Heart right ventricle (tissue), 16 donors: ENCODE data around the gene ZBTB12. TPM values are rescaled to one million over a fixed set of nuclear protein-coding genes. Genes with fewer than 3 reads are reported as not detected.
"Not testable (repeated sequence)": the region's sequence is repeated elsewhere in the genome, so short reads cannot be mapped to it uniquely, and the experiment has no call there.

Experiments
- ATAC-seq, 8 donors: fragments of 200-7000 bp; cut with Tn5 transposase; one replicate each; pipeline ENCODE4 v1.9.1; 2020; ENCODE audit warnings: mild to moderate bottlenecking in 8 of 8, moderate library complexity in 8 of 8, moderate number of reproducible peaks in 1 of 8
- DNase-seq, 2 donors: peaks; one replicate each; pipeline ENCODE4 v3.0.0-alpha.2; 2020
- H3K27ac ChIP-seq, 10 donors: fragments of 200-600 bp; sonication (generic) in 2 of 10; one replicate each; pipeline versions ENCODE4 v1.5.0 to v1.8.0; 2020 to 2022; ENCODE audit warnings: mild to moderate bottlenecking in 3 of 10
- H3K27me3 ChIP-seq, 7 donors: fragments of 200-600 bp; one replicate each; pipeline ENCODE4 v1.8.0; 2021 to 2022; ENCODE audit warnings: mild to moderate bottlenecking in 2 of 7
- H3K36me3 ChIP-seq, 9 donors: fragments of 200-600 bp; sonication (generic) in 1 of 9; one replicate each; pipeline versions ENCODE4 v1.5.0 to v1.8.0; 2020 to 2022; ENCODE audit warnings: mild to moderate bottlenecking in 2 of 9
- H3K4me1 ChIP-seq, 9 donors: fragments of 200-600 bp; sonication (generic) in 1 of 9; one replicate each; pipeline versions ENCODE4 v1.5.0 to v1.8.0; 2020 to 2022; ENCODE audit warnings: mild to moderate bottlenecking in 4 of 9
- H3K4me3 ChIP-seq, 10 donors: fragments of 200-600 bp; sonication (generic) in 2 of 10; one replicate each; pipeline versions ENCODE4 v1.5.0 to v1.8.0; 2020 to 2022; ENCODE audit warnings: mild to moderate bottlenecking in 7 of 10, moderate library complexity in 2 of 10
- H3K9me3 ChIP-seq, 11 donors: fragments of 200-600 bp in 10 of 11; sonication (generic) in 2 of 11; one replicate each; pipeline versions ENCODE4 v1.5.0 to v1.8.0; 2013 to 2022; ENCODE audit warnings: mild to moderate bottlenecking in 2 of 11, control low read depth in 1 of 11, moderate library complexity in 1 of 11
- WGBS, 2 donors: extraction: QIAGEN DNeasy Blood & Tissue Kit; methylation state at CpG; one replicate each; pipeline ENCODE4 v1.1.7; 2013; ENCODE audit warnings: inconsistent platforms in 1 of 2; 5-methylcytosine and 5-hydroxymethylcytosine counted together
- intact Hi-C, 10 donors: fragments of 100-400 bp; cut with DNase I; formaldehyde crosslinking; loops; one replicate each; pipeline versions ENCODE4 v1.11.1 to v1.14.2; 2022
- polyA plus RNA-seq, 2 donors: library from polyadenylated mRNA; stranded (reverse); fragments of 200-250 nt; gene quantifications; one replicate each; pipeline ENCODE4 v1.2.3, GENCODE V29; 2013
- total RNA-seq, 10 donors: library from RNA; stranded (reverse); fragmentation: NEBNext Ultra II Directional in 3 of 10; extraction: Animal tissue kit (Norgen Biotek cat#: 25700) in 3 of 10; gene quantifications; one replicate each; pipeline versions ENCODE4 v1.2.1 to v1.2.4, GENCODE V29; 2021 to 2023
- TF ChIP-seq, protein P1 (sequence below), 9 donors: fragments of 200-600 bp; sonication (generic) in 2 of 9; IDR thresholded peaks; one replicate each; pipeline versions ENCODE4 v1.5.0 to v1.8.0; 2021 to 2022; ENCODE audit warnings: antibody characterized with exemption in 9 of 9, mild to moderate bottlenecking in 5 of 9, moderate library complexity in 1 of 9
- donor health status: Arrhythmogenic right ventricular cardiomyopathy.
- donor health status: ischemic (EF 13 %, LVEDD 7.1; RV severe dilation, severe dysfunction).
- donor health status: healthy with polysubstance abuse.
- donor health status: DM: no; HTN: yes; CAD: no.
- donor health status: DM: no; HTN: no; CAD: no.
- donor health status: ischemic (EF 25% LVEDD 6.9; RV normal size, moderate dysfunction).
- donor health status: ischemic (EF 25% LVEDD 5.7; RV mildly dilated, moderate dysfunction).
- donor health status: healthy.
- donor health status: DM: yes; HTN: yes; CAD: no.
- donor health status: Ischemic cardiomyopathy.
- donor health status: ischemic (EF 35%, LVEDD 5.7; RV mildly dilated, moderate dysfunction).
- donor health status: nonischemic (EF 11% LVEDD 7.7; RV severe dilation, severe dysfunction).
- donor health status: DM: yes; HTN: yes; CAD: no.
- donor health status: PGD.
- donor health status: ischemic (EF 29% LVEDD 5.4; RV normal size, mild dysfunction).
- donor health status: nonischemic (EF 23%, LVEDD 6.1; RV moderate dilation, normal function).

The ZBTB12 gene
- total and polyA plus RNA-seq, 12 donors = 1.5 to 4.9 (median 2.6) TPM

DNA sequence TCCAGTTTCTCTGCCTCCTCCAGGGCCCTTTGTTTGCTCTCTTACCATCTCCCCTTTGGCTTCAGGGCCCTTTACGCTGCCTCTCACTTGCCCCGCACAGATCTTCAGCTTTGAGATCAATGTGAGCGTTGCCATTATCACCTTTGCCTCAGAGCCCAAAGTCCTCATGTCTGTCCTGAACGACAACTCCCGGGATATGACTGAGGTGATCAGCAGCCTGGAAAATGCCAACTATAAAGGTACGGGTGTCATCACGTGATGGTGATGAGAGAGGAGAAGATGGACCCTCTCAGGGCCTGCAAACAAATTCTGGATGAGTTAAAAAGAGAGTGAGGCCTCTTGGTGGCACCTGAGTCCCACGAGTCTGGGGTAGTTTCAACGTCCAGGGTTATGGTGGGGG lies 33.9 kb upstream of the ZBTB12 start:
- Histone ChIP-seq H3K27ac (no peak overlapping the region), H3K36me3 (peaks cover 0 to 17% (median 0%) of the 10 kb centered on the region in 9 donors), H3K9me3 (no peaks in the 10 kb centered on the region), H3K4me1 (no peaks in the 10 kb centered on the region), H3K27me3 (no peaks in the 10 kb centered on the region), H3K4me3 (no peak overlapping the region)
- intact Hi-C loops = no loop called here
- ATAC-seq (no peak), DNase-seq (no peak)
- WGBS, 2 donors = 70 to 74% methylated on average over 9 of the region's 9 CpGs
- TF ChIP-seq, protein P1, sequence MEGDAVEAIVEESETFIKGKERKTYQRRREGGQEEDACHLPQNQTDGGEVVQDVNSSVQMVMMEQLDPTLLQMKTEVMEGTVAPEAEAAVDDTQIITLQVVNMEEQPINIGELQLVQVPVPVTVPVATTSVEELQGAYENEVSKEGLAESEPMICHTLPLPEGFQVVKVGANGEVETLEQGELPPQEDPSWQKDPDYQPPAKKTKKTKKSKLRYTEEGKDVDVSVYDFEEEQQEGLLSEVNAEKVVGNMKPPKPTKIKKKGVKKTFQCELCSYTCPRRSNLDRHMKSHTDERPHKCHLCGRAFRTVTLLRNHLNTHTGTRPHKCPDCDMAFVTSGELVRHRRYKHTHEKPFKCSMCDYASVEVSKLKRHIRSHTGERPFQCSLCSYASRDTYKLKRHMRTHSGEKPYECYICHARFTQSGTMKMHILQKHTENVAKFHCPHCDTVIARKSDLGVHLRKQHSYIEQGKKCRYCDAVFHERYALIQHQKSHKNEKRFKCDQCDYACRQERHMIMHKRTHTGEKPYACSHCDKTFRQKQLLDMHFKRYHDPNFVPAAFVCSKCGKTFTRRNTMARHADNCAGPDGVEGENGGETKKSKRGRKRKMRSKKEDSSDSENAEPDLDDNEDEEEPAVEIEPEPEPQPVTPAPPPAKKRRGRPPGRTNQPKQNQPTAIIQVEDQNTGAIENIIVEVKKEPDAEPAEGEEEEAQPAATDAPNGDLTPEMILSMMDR (IDR thresholded peaks at IDR 0.05) = no peak

DNA sequence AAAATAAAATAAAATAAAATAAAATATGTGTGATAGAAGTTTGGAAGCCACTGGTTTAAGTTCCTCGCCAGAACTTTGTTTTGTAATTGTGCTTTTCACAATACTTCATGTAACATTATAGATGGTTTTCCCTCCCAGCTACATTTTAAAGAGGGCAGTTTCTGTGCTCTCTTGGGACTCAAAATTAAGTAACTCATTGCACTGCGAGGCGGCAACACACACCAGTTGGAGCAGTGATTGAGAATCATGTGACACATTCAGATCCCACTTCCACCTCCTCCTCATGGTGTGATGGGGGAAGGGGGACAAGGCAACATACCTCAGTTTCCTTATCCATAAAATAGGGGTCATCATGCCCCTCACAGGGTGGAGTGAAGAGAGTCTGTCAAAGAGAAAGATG lies 33.1 kb upstream of the ZBTB12 start:
- TF ChIP-seq, protein P1 (IDR thresholded peaks at IDR 0.05) = no peak
- 71 to 75% methylated on average over 3 of the region's 3 CpGs for WGBS, 2 donors

DNA sequence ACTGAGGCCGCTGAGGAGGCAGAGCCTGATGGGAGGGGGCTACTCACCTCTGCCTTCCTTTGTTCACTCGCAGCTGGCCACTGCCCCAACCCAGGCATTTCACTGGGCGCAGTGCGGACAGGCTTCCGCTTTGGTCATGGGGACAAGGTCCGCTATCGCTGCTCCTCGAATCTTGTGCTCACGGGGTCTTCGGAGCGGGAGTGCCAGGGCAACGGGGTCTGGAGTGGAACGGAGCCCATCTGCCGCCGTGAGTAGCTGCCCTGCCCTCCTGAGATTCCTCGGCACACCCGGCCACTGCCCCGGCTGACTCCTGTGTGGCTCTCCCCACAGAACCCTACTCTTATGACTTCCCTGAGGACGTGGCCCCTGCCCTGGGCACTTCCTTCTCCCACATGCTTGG lies 31.7 kb upstream of the ZBTB12 start:
- Histone ChIP-seq H3K27me3 (no peaks in the 10 kb centered on the region), H3K36me3 (peaks cover 0 to under 1% (median 0%) of the 10 kb centered on the region in 9 donors), H3K27ac (no peak overlapping the region), H3K9me3 (no peaks in the 10 kb centered on the region), H3K4me1 (peaks cover 0 to 8% (median 0%) of the 10 kb centered on the region in 9 donors), H3K4me3 (no peak overlapping the region)
- peak in 1 of 8 donors; percentile 22 for ATAC-seq
- TF ChIP-seq, protein P1 (IDR thresholded peaks at IDR 0.05) = no peak
- WGBS, 2 donors = 87 to 89% methylated on average over 19 of the region's 19 CpGs
- DNase-seq = no peak
- intact Hi-C loops = no loop called here

More for the DNA sequence above, 33.1 kb upstream of the ZBTB12 start:
- intact Hi-C loops = no loop called here
- Histone ChIP-seq H3K27ac (no peak overlapping the region), H3K4me1 (no peaks in the 10 kb centered on the region), H3K9me3 (no peaks in the 10 kb centered on the region), H3K27me3 (no peaks in the 10 kb centered on the region), H3K36me3 (peaks cover 0 to 15% (median 0%) of the 10 kb centered on the region in 9 donors), H3K4me3 (no peak overlapping the region)
- DNase-seq (no peak), ATAC-seq (no peak)

DNA sequence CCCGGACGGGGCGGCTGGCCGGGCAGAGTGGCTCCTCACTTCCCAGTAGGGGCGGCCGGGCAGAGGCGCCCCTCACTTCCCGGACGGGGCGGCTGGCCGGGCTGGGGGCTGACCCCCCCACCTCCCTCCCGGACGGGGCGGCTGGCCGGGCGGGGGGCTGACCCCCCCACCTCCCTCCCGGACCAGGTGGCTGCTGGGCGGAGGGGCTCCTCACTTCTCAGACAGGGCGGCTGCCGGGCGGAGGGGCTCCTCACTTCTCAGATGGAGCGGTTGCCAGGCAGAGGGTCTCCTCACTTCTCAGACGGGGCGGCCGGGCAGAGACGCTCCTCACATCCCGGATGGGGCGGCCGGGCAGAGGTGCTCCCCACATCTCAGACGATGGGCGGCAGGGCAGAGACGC lies 30.3 kb upstream of the ZBTB12 start:
- H3K36me3 ChIP-seq, H3K4me3 ChIP-seq, H3K27ac ChIP-seq, intact Hi-C loops, H3K9me3 ChIP-seq, ATAC-seq, H3K27me3 ChIP-seq, DNase-seq: not testable (repeated sequence)
- peaks cover 0 to 18% (median 0%) of the 10 kb centered on the region in 9 donors for H3K4me1 ChIP-seq
- WGBS, 2 donors = 88 to 95% methylated on average over 13 to 32 of the region's 32 CpGs

DNA sequence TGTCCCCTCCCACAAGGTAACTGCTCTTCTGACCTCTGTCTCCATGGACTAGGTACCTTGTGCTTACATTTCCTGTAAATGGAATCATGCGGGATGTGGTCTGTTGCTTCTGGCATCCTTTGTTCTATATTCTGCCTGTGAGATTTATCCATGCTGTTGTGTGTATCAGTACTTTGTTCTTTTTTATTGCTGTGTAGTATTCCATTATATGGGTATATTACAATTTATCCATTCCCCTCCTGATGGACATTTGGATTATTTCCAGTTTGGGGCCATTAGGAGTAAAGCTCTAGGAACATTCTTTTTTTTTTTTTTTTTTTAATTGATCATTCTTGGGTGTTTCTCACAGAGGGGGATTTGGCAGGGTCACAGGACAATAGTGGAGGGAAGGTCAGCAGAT lies 29.1 kb upstream of the ZBTB12 start:
- intact Hi-C loops = no loop called here
- no peaks in the 10 kb centered on the region for H3K9me3 ChIP-seq
- no peak overlapping the region for H3K4me3 ChIP-seq
- ATAC-seq (no peak), DNase-seq (no peak)
- H3K27me3 ChIP-seq = no peaks in the 10 kb centered on the region
- peaks cover 0 to 22% (median 0%) of the 10 kb centered on the region in 9 donors for H3K4me1 ChIP-seq
- TF ChIP-seq, protein P1 (IDR thresholded peaks at IDR 0.05) = no peak
- H3K36me3 ChIP-seq = no peaks in the 10 kb centered on the region
- 81 to 84% methylated on average over 1 of the region's 1 CpG for WGBS, 2 donors
- no peak overlapping the region for H3K27ac ChIP-seq
